Adipocyte (in vitro differentiated cells): ENCODE measurements around the gene RNF150.

Experiments
- DNase-seq: peaks from one replicate; pipeline ENCODE4 v3.0.0-alpha.2; 2015; ENCODE audit warnings: low read depth
- H3K27me3 ChIP-seq: replicated peaks from 2 replicates; pipeline ENCODE4 v1.7.0; 2013; ENCODE audit warnings: mild to moderate bottlenecking, low read length, moderate library complexity; ENCODE audit not compliant: control insufficient read depth, insufficient read depth
- H3K36me3 ChIP-seq: 2 replicates; pipeline ENCODE4 v1.7.0; 2013; ENCODE audit warnings: low read length, mild to moderate bottlenecking, moderate library complexity; ENCODE audit not compliant: control insufficient read depth, insufficient read depth, severe bottlenecking
- H3K4me1 ChIP-seq: 2 replicates; pipeline ENCODE4 v1.7.0; 2013; ENCODE audit warnings: mild to moderate bottlenecking, low read length, moderate library complexity; ENCODE audit not compliant: control insufficient read depth, insufficient read depth
- H3K4me3 ChIP-seq: 2 replicates; pipeline ENCODE4 v1.7.0; 2013; ENCODE audit warnings: mild to moderate bottlenecking, low read length, moderate library complexity
- H3K9ac ChIP-seq: 2 replicates; pipeline ENCODE4 v1.7.0; 2013; ENCODE audit warnings: mild to moderate bottlenecking, low read length, moderate library complexity
- H3K9me3 ChIP-seq: 2 replicates; pipeline ENCODE4 v1.7.0; 2013; ENCODE audit warnings: mild to moderate bottlenecking, low read length, moderate library complexity; ENCODE audit not compliant: control insufficient read depth

The RNF150 gene

GRCh38 chr4:141041021-141041476 is 92.2 kb downstream of the RNF150 start:
- peak; percentile 32 for DNase-seq
- H3K27me3 ChIP-seq, result no peaks in the 10 kb centered on the region
- H3K4me1 ChIP-seq, result peaks cover 31% of the 10 kb centered on the region
- H3K36me3 ChIP-seq, result no peaks in the 10 kb centered on the region
- no peaks in the 10 kb centered on the region for H3K9me3 ChIP-seq
- no peak overlapping the region for H3K4me3 ChIP-seq
- H3K9ac ChIP-seq, result no peak overlapping the region

GRCh38 chr4:141039156-141039555 is 94.1 kb downstream of the RNF150 start:
- Histone ChIP-seq H3K4me3 (no peak overlapping the region), H3K4me1 (peaks cover 26% of the 10 kb centered on the region), H3K27me3 (no peaks in the 10 kb centered on the region), H3K36me3 (no peaks in the 10 kb centered on the region), H3K9ac (no peak overlapping the region), H3K9me3 (no peaks in the 10 kb centered on the region)
- no peak for DNase-seq

- Histone ChIP-seq H3K4me1 (peaks cover 26% of the 10 kb centered on the region), H3K9me3 (peaks cover 5% of the 10 kb centered on the region), H3K27me3 (no peaks in the 10 kb centered on the region), H3K36me3 (no peaks in the 10 kb centered on the region), H3K9ac (no peak overlapping the region), H3K4me3 (no peak overlapping the region)
- DNase-seq, result no peak
Measured at GRCh38 chr4:141038428-141038827, 94.8 kb downstream of the RNF150 start.

- Histone ChIP-seq H3K4me1 (peaks cover 26% of the 10 kb centered on the region), H3K9ac (peak overlapping the region; percentile 45), H3K27me3 (no peaks in the 10 kb centered on the region), H3K4me3 (peak overlapping the region; percentile 19), H3K9me3 (peaks cover 6% of the 10 kb centered on the region), H3K36me3 (no peaks in the 10 kb centered on the region)
- DNase-seq, result peak; percentile 82
Measured at GRCh38 chr4:141037446-141037845, 95.8 kb downstream of the RNF150 start.

- Histone ChIP-seq H3K9ac (peak overlapping the region; percentile 45), H3K4me3 (peak overlapping the region; percentile 19), H3K9me3 (peaks cover 6% of the 10 kb centered on the region), H3K4me1 (peaks cover 26% of the 10 kb centered on the region), H3K27me3 (no peaks in the 10 kb centered on the region), H3K36me3 (no peaks in the 10 kb centered on the region)
- DNase-seq, result peak; percentile 75
Measured at GRCh38 chr4:141036786-141037185, 96.5 kb downstream of the RNF150 start.

- no peak overlapping the region for H3K4me3 ChIP-seq
- H3K36me3 ChIP-seq, result no peaks in the 10 kb centered on the region
- H3K9me3 ChIP-seq, result peaks cover 6% of the 10 kb centered on the region
- H3K9ac ChIP-seq, result no peak overlapping the region
- DNase-seq, result no peak
- peaks cover 23% of the 10 kb centered on the region for H3K4me1 ChIP-seq
- no peaks in the 10 kb centered on the region for H3K27me3 ChIP-seq
Measured at GRCh38 chr4:141035920-141036319, 97.3 kb downstream of the RNF150 start.

GRCh38 chr4:141028024-141028529 is 105.2 kb downstream of the RNF150 start:
- peak; percentile 44 for DNase-seq
- peaks cover 9% of the 10 kb centered on the region for H3K4me1 ChIP-seq
- H3K27me3 ChIP-seq, result no peaks in the 10 kb centered on the region
- H3K36me3 ChIP-seq, result no peaks in the 10 kb centered on the region
- H3K4me3 ChIP-seq, result no peak overlapping the region
- no peaks in the 10 kb centered on the region for H3K9me3 ChIP-seq
- no peak overlapping the region for H3K9ac ChIP-seq

GRCh38 chr4:141027421-141027820 is 105.8 kb downstream of the RNF150 start:
- Histone ChIP-seq H3K4me3 (no peak overlapping the region), H3K9me3 (no peaks in the 10 kb centered on the region), H3K9ac (no peak overlapping the region), H3K27me3 (no peaks in the 10 kb centered on the region), H3K36me3 (no peaks in the 10 kb centered on the region), H3K4me1 (peaks cover 9% of the 10 kb centered on the region)
- peak; percentile 43 for DNase-seq

- DNase-seq, result no peak
- Histone ChIP-seq H3K9ac (no peak overlapping the region), H3K9me3 (no peaks in the 10 kb centered on the region), H3K36me3 (no peaks in the 10 kb centered on the region), H3K27me3 (no peaks in the 10 kb centered on the region), H3K4me3 (no peak overlapping the region), H3K4me1 (peaks cover 9% of the 10 kb centered on the region)
Measured at GRCh38 chr4:141026900-141027299, 106.4 kb downstream of the RNF150 start.

GRCh38 chr4:141023051-141023450 is 110.2 kb downstream of the RNF150 start:
- Histone ChIP-seq H3K4me3 (no peak overlapping the region), H3K9ac (no peak overlapping the region), H3K27me3 (no peaks in the 10 kb centered on the region), H3K36me3 (no peaks in the 10 kb centered on the region), H3K4me1 (peaks cover 17% of the 10 kb centered on the region), H3K9me3 (no peaks in the 10 kb centered on the region)
- no peak for DNase-seq

- Histone ChIP-seq H3K9ac (no peak overlapping the region), H3K4me1 (peaks cover 9% of the 10 kb centered on the region), H3K4me3 (no peak overlapping the region), H3K27me3 (no peaks in the 10 kb centered on the region), H3K9me3 (no peaks in the 10 kb centered on the region), H3K36me3 (no peaks in the 10 kb centered on the region)
- peak; percentile 46 for DNase-seq
Measured at GRCh38 chr4:141022111-141022695, 111.1 kb downstream of the RNF150 start.
